Measurements from ENCODE around the gene ATG16L2. TPM values are rescaled to one million over a fixed set of nuclear protein-coding genes. Genes with fewer than 3 reads are reported as not detected.

ATG16L2 gene
- total RNA-seq, 1 experiment from 2014 or later: 22.2 TPM

DNA sequence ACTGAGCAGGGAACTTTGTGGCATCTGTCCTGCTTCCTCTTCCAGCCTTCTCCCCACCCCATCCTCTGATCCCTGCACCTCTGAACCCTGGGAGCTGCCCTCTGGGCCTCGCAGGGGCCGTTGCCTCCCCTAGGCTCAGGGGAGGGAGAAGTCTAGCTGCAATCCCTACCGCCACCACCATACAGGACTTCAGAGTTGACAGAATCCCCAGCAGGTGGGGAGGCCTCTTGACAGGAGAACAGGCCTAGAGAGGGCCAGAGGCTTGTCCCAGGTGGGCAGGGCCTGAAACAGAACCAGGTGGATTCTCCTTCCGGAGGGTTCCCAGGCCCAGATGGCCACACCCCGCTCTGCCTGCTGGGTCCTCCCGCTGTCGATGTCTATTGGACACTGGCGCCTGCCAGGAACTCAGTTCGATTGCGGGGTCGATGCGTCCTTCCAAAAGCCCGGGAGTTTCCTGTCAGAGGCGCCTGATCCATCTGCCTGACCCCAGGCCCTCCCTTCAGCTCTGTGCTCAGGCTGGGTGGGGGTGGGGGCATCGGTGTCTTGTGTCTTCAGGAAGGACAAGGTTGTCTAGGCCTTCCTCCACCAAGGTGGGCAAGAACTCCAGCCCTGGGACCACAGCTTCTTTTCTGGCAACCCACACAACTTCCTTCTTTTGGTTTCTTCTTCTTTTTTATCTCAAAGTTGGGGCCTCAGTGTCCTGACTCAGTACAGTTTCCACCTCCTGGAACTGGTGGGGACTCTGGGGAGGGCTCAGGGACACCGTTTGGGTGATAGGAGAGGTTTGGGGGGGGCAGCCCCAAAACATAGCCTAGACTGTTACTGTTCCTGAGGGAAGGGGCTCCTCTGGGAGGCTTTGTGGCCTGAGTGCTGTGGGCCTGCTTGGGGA, 26.8 kb upstream of the ATG16L2 start (continued):
- TF ChIP-seq, protein P1, sequence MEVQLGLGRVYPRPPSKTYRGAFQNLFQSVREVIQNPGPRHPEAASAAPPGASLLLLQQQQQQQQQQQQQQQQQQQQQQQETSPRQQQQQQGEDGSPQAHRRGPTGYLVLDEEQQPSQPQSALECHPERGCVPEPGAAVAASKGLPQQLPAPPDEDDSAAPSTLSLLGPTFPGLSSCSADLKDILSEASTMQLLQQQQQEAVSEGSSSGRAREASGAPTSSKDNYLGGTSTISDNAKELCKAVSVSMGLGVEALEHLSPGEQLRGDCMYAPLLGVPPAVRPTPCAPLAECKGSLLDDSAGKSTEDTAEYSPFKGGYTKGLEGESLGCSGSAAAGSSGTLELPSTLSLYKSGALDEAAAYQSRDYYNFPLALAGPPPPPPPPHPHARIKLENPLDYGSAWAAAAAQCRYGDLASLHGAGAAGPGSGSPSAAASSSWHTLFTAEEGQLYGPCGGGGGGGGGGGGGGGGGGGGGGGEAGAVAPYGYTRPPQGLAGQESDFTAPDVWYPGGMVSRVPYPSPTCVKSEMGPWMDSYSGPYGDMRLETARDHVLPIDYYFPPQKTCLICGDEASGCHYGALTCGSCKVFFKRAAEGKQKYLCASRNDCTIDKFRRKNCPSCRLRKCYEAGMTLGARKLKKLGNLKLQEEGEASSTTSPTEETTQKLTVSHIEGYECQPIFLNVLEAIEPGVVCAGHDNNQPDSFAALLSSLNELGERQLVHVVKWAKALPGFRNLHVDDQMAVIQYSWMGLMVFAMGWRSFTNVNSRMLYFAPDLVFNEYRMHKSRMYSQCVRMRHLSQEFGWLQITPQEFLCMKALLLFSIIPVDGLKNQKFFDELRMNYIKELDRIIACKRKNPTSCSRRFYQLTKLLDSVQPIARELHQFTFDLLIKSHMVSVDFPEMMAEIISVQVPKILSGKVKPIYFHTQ (CRISPR knock-in tag; IDR thresholded peaks at IDR 0.05): no peak
- no peak for TF ChIP-seq ELF4 (CRISPR knock-in tag; IDR thresholded peaks at IDR 0.05; ENCODE audit: low read depth)
- TF ChIP-seq ATF6 (CRISPR knock-in tag; IDR thresholded peaks at IDR 0.05): no peak
- no peak for TF ChIP-seq ZNF121 (CRISPR knock-in tag; IDR thresholded peaks at IDR 0.05)
- no peak for TF ChIP-seq MLX (CRISPR knock-in tag; IDR thresholded peaks at IDR 0.05)
- TF ChIP-seq SMAD3 (CRISPR knock-in tag; IDR thresholded peaks at IDR 0.05; ENCODE audit: borderline replicate concordance): no peak
- no peak for TF ChIP-seq ZNF317 (CRISPR knock-in tag; IDR thresholded peaks at IDR 0.05; ENCODE audit: borderline replicate concordance, low read depth)
- no peak for TF ChIP-seq ATF3 (CRISPR knock-in tag; conservative IDR thresholded peaks at IDR 0.05)
- no peak for TF ChIP-seq CBFB (CRISPR knock-in tag; IDR thresholded peaks at IDR 0.05; ENCODE audit: low read depth)
- peak; percentile 50 for TF ChIP-seq NFYB (CRISPR knock-in tag; conservative IDR thresholded peaks at IDR 0.05; ENCODE audit: low read depth)
- TF ChIP-seq ZNF671 (CRISPR knock-in tag; IDR thresholded peaks at IDR 0.05): no peak
- no peak for TF ChIP-seq TCF7 (CRISPR knock-in tag; IDR thresholded peaks at IDR 0.05; ENCODE audit: low read depth)
- TF ChIP-seq HMGA2 (CRISPR knock-in tag; IDR thresholded peaks at IDR 0.05): no peak
- TF ChIP-seq, protein P2, sequence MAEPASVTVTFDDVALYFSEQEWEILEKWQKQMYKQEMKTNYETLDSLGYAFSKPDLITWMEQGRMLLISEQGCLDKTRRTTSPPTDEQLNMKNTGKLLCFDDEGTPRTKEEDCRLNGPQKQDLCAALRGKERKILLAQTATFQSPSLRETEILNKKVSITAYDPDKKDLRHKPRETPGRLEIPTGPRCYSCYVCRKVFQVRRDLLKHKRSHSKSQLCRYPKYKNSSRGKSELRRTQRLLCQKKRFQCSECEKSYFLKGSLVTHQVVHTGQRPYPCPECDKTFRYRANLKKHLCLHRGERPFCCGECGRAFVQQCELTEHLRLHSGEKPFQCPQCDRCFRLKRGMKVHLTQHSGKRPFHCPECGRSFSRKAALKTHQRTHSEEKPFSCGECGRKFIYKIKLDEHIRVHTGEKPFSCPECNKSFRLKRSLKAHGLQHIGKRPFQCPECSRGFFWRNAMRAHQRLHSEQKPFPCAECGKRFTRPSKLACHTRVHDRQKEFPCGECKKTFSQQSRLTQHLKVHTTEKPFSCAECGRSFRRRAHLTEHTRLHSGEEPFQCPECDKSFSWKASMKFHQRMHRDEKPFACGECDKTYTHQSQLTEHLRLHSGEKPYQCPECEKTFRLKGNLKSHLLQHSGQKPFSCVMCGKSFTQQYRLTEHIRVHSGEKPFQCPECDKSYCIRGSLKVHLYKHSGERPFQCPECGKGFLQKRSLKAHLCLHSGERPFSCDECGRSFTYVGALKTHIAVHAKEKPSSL (CRISPR knock-in tag; conservative IDR thresholded peaks at IDR 0.05): no peak

GRCh38 chr11:72788241-72788640, 26.0 kb upstream of the ATG16L2 start:
- TF ChIP-seq RELA (CRISPR knock-in tag; IDR thresholded peaks at IDR 0.05; ENCODE audit: borderline replicate concordance): no peak
- TF ChIP-seq TCF7 (CRISPR knock-in tag; IDR thresholded peaks at IDR 0.05; ENCODE audit: low read depth): no peak
- no peak for TF ChIP-seq ZNF532 (CRISPR knock-in tag; IDR thresholded peaks at IDR 0.05; ENCODE audit: borderline replicate concordance)
- TF ChIP-seq, protein P2 (CRISPR knock-in tag; conservative IDR thresholded peaks at IDR 0.05): no peak
- TF ChIP-seq SMAD4 (CRISPR knock-in tag; IDR thresholded peaks at IDR 0.05): no peak
- CTCF ChIA-PET: interaction anchor here (1.5 to 2.1 kb wide), 4 partner anchors 10 to 104 kb away, joined by 10 to 16 read pairs (median 12); no protein-coding TSS in a partner anchor
- POLR2A ChIA-PET: no interaction called here
- peak overlapping the region; percentile 40; the same call in 1 of the 2 replicates for H3K4me3 Mint-ChIP-seq
- no peaks in the 10 kb centered on the region for H3K36me3 Mint-ChIP-seq
- DNase-seq (ENCODE audit: low spot score) (no peak), ATAC-seq (no peak)
- H3K4me1 Mint-ChIP-seq: peaks cover 25% of the 10 kb centered on the region
- no peaks in the 10 kb centered on the region for H3K9me3 Mint-ChIP-seq
- H3K27ac Mint-ChIP-seq: no peak overlapping the region
- no peaks in the 10 kb centered on the region for H3K27me3 Mint-ChIP-seq (ENCODE audit: low read depth)
